Neural progenitor cell (in vitro differentiated cells): ENCODE results near the gene GOT1. TPM values are rescaled to one million over a fixed set of nuclear protein-coding genes. Genes with fewer than 3 reads are reported as not detected.

ENCODE experiments used
- DNase-seq: peaks from one replicate; pipeline ENCODE4 v3.0.0-alpha.2; 2016; ENCODE audit warnings: low spot score
- H2AFZ ChIP-seq: fragments of 200-600 bp; sonication (generic); replicated peaks from 2 replicates; pipeline ENCODE4 v1.6.1; 2016; ENCODE audit warnings: antibody characterized with exemption
- H3F3A ChIP-seq: fragments of 200-600 bp; sonication (generic); 2 replicates; pipeline ENCODE4 v1.6.1; 2016; ENCODE audit warnings: antibody characterized with exemption, low read depth
- H3K27ac ChIP-seq: fragments of 200-600 bp; sonication (generic); 2 replicates; pipeline ENCODE4 v1.5.1; 2016; ENCODE audit warnings: mild to moderate bottlenecking
- H3K27me3 ChIP-seq: fragments of 200-600 bp; sonication (generic); 2 replicates; pipeline ENCODE4 v1.6.1; 2016; ENCODE audit warnings: mild to moderate bottlenecking, moderate library complexity
- H3K36me3 ChIP-seq: fragments of 200-600 bp; sonication (generic); 2 replicates; pipeline ENCODE4 v1.5.1; 2016
- H3K4me1 ChIP-seq: fragments of 200-600 bp; sonication (generic); 2 replicates; pipeline ENCODE4 v1.6.1; 2016; ENCODE audit warnings: mixed run types
- H3K4me2 ChIP-seq: fragments of 200-600 bp; sonication (generic); 2 replicates; pipeline ENCODE4 v1.6.1; 2016
- H3K4me3 ChIP-seq: fragments of 200-600 bp; sonication (generic); 2 replicates; pipeline ENCODE4 v1.5.1; 2016
- H3K79me2 ChIP-seq: fragments of 200-600 bp; sonication (generic); 2 replicates; pipeline ENCODE4 v1.6.1; 2016; ENCODE audit warnings: low read depth
- H3K9ac ChIP-seq: fragments of 200-600 bp; sonication (generic); 2 replicates; pipeline ENCODE4 v1.6.1; 2016
- H3K9me3 ChIP-seq: fragments of 200-600 bp; sonication (generic); 2 replicates; pipeline ENCODE4 v1.5.1; 2016; ENCODE audit warnings: low read depth
- H4K20me1 ChIP-seq: fragments of 200-600 bp; sonication (generic); 2 replicates; pipeline ENCODE4 v1.6.1; 2016; ENCODE audit warnings: low read depth
- H3K27ac Mint-ChIP-seq: 3 replicates; pipeline ENCODE4 v1.8.0; 2021; ENCODE audit warnings: mixed read lengths
- H3K27me3 Mint-ChIP-seq: 2 replicates; pipeline ENCODE4 v1.8.0; 2022; ENCODE audit warnings: low read depth, mild to moderate bottlenecking, inconsistent platforms, moderate library complexity, mixed read lengths; ENCODE audit not compliant: insufficient read depth
- H3K36me3 Mint-ChIP-seq: 3 replicates; pipeline ENCODE4 v1.8.0; 2021; ENCODE audit warnings: mixed read lengths
- H3K4me1 Mint-ChIP-seq: 3 replicates; pipeline ENCODE4 v1.8.0; 2021; ENCODE audit warnings: mixed read lengths
- H3K4me3 Mint-ChIP-seq: 3 replicates; pipeline ENCODE4 v1.8.0; 2021; ENCODE audit warnings: mild to moderate bottlenecking, moderate library complexity, mixed read lengths
- H3K9me3 Mint-ChIP-seq: 3 replicates; pipeline ENCODE4 v1.8.0; 2020; ENCODE audit warnings: mixed read lengths
- CTCF ChIP-seq: fragments of 200-600 bp; sonication (generic); IDR thresholded peaks from 2 replicates; pipeline ENCODE4 v1.5.1; 2017; ENCODE audit warnings: antibody characterized with exemption, mild to moderate bottlenecking
- EZH2 ChIP-seq: fragments of 200-600 bp; sonication (generic); IDR thresholded peaks from 2 replicates; pipeline ENCODE4 v1.6.1; 2017; ENCODE audit warnings: antibody characterized with exemption, mild to moderate bottlenecking, moderate library complexity
- EZH2phosphoT487 ChIP-seq: fragments of 200-600 bp; sonication (generic); IDR thresholded peaks from 2 replicates; pipeline ENCODE4 v1.6.1; 2017; ENCODE audit warnings: antibody characterized with exemption
- total RNA-seq: library from RNA; depleted of rRNA; stranded (reverse); fragments of >200 nt; gene quantifications from 2 replicates; pipeline ENCODE4 v1.2.3, GENCODE V29; 2015; ENCODE audit warnings: low replicate concordance

The GOT1 gene
- total RNA-seq, 1 donor from 2014 or later: 36.1 TPM

- no peak overlapping the region for H2AFZ ChIP-seq
- no peaks in the 10 kb centered on the region for H3F3A ChIP-seq
- H3K4me1 Mint-ChIP-seq: no peaks in the 10 kb centered on the region
- no peaks in the 10 kb centered on the region for H3K4me1 ChIP-seq
- no peak overlapping the region for H3K9ac ChIP-seq
- H3K9me3 ChIP-seq: no peaks in the 10 kb centered on the region
- H3K27ac ChIP-seq: no peak overlapping the region
- no peak overlapping the region for H3K4me3 Mint-ChIP-seq
- no peak overlapping the region for H3K4me3 ChIP-seq
- H3K36me3 ChIP-seq: no peaks in the 10 kb centered on the region
- no peak overlapping the region for H3K27ac Mint-ChIP-seq
- H3K79me2 ChIP-seq: peaks cover 18% of the 10 kb centered on the region
- DNase-seq: no peak
- no peaks in the 10 kb centered on the region for H3K27me3 Mint-ChIP-seq
- H3K4me2 ChIP-seq: no peak overlapping the region
- H3K36me3 Mint-ChIP-seq: peaks cover 16% of the 10 kb centered on the region
- TF ChIP-seq EZH2 (no peak), EZH2phosphoT487 (no peak), CTCF (no peak)
- H3K9me3 Mint-ChIP-seq: peaks cover 2% of the 10 kb centered on the region
- no peaks in the 10 kb centered on the region for H3K27me3 ChIP-seq
- H4K20me1 ChIP-seq: no peaks in the 10 kb centered on the region
Observed at GRCh38 chr10:99421233-99421739, 9.1 kb downstream of the GOT1 start.

GRCh38 chr10:99419688-99420087 lies 10.7 kb downstream of the GOT1 start:
- Histone ChIP-seq H2AFZ (no peak overlapping the region), H3K4me1 (no peaks in the 10 kb centered on the region), H4K20me1 (no peaks in the 10 kb centered on the region), H3K27me3 (no peaks in the 10 kb centered on the region), H3K27ac (no peak overlapping the region), H3K36me3 (no peaks in the 10 kb centered on the region), H3K79me2 (peaks cover 15% of the 10 kb centered on the region), H3K9ac (no peak overlapping the region), H3F3A (no peaks in the 10 kb centered on the region), H3K9me3 (no peaks in the 10 kb centered on the region), H3K4me2 (no peak overlapping the region), H3K4me3 (no peak overlapping the region)
- no peak overlapping the region for H3K4me3 Mint-ChIP-seq
- H3K27me3 Mint-ChIP-seq: peaks cover under 1% of the 10 kb centered on the region
- H3K36me3 Mint-ChIP-seq: peaks cover 23% of the 10 kb centered on the region
- TF ChIP-seq EZH2 (no peak), CTCF (no peak), EZH2phosphoT487 (no peak)
- DNase-seq: no peak
- peaks cover 4% of the 10 kb centered on the region for H3K9me3 Mint-ChIP-seq
- no peak overlapping the region for H3K27ac Mint-ChIP-seq
- no peaks in the 10 kb centered on the region for H3K4me1 Mint-ChIP-seq

GRCh38 chr10:99418910-99419624 lies 11.4 kb downstream of the GOT1 start:
- Histone ChIP-seq H3K4me1 (no peaks in the 10 kb centered on the region), H3K36me3 (no peaks in the 10 kb centered on the region), H3K79me2 (peaks cover 12% of the 10 kb centered on the region), H3F3A (no peaks in the 10 kb centered on the region), H3K27ac (no peak overlapping the region), H3K4me2 (no peak overlapping the region), H3K9ac (no peak overlapping the region), H3K4me3 (no peak overlapping the region), H3K27me3 (no peaks in the 10 kb centered on the region), H2AFZ (no peak overlapping the region), H4K20me1 (no peaks in the 10 kb centered on the region), H3K9me3 (no peaks in the 10 kb centered on the region)
- no peak for DNase-seq
- TF ChIP-seq EZH2phosphoT487: no peak
- TF ChIP-seq EZH2: no peak
- TF ChIP-seq CTCF: no peak
- Mint-ChIP-seq H3K27ac (no peak overlapping the region), H3K9me3 (peaks cover 4% of the 10 kb centered on the region), H3K36me3 (peaks cover 23% of the 10 kb centered on the region), H3K4me1 (no peaks in the 10 kb centered on the region), H3K27me3 (peaks cover 2% of the 10 kb centered on the region), H3K4me3 (no peak overlapping the region)
